ENCODE data around the gene PGBD5. TPM values are rescaled to one million over a fixed set of nuclear protein-coding genes. Genes with fewer than 3 reads are reported as not detected.

PGBD5 gene
- polyA plus RNA-seq, 4 donors = under 0.01 to 1.0 (median 0.48) TPM

- Histone ChIP-seq H3K27me3 (ENCODE audit: control insufficient read depth in 3 of 3, insufficient read depth in 3 of 3, low read length in 3 of 3) (no peaks in the 10 kb centered on the region), H3K4me3 (ENCODE audit: low read depth in 1 of 3, low read length in 3 of 3) (no peak overlapping the region), H3K9me3 (ENCODE audit: control insufficient read depth in 2 of 2, insufficient read depth in 1 of 2, low read depth in 1 of 2, low read length in 1 of 2) (no peaks in the 10 kb centered on the region), H3K36me3 (ENCODE audit: control insufficient read depth in 3 of 3, insufficient read depth in 2 of 3, low read depth in 1 of 3, low read length in 3 of 3) (no peaks in the 10 kb centered on the region), H3K27ac (ENCODE audit: low read depth in 1 of 3, low read length in 2 of 3) (no peak overlapping the region), H3K4me1 (ENCODE audit: control insufficient read depth in 3 of 3, insufficient read depth in 2 of 3, low read depth in 1 of 3, low read length in 2 of 3) (no peaks in the 10 kb centered on the region)
- WGBS, 3 donors = 73 to 88% (median 83%) methylated on average over 7 of the region's 7 CpGs
- FAIRE-seq = no peak
- DNase-seq = no peak
Measured at GRCh38 chr1:230366504-230366915, 59.6 kb downstream of the PGBD5 start.

- Histone ChIP-seq H3K9me3 (ENCODE audit: control insufficient read depth in 2 of 2, insufficient read depth in 1 of 2, low read depth in 1 of 2, low read length in 1 of 2) (no peaks in the 10 kb centered on the region), H3K4me1 (ENCODE audit: control insufficient read depth in 3 of 3, insufficient read depth in 2 of 3, low read depth in 1 of 3, low read length in 2 of 3) (no peaks in the 10 kb centered on the region), H3K27ac (ENCODE audit: low read depth in 1 of 3, low read length in 2 of 3) (no peak overlapping the region), H3K36me3 (ENCODE audit: control insufficient read depth in 3 of 3, insufficient read depth in 2 of 3, low read depth in 1 of 3, low read length in 3 of 3) (no peaks in the 10 kb centered on the region), H3K4me3 (ENCODE audit: low read depth in 1 of 3, low read length in 3 of 3) (no peak overlapping the region), H3K27me3 (ENCODE audit: control insufficient read depth in 3 of 3, insufficient read depth in 3 of 3, low read length in 3 of 3) (no peaks in the 10 kb centered on the region)
- no peak for FAIRE-seq
- 73 to 82% (median 77%) methylated on average over 3 of the region's 3 CpGs for WGBS, 3 donors
- no peak for DNase-seq
Measured at GRCh38 chr1:230365723-230366307, 60.3 kb downstream of the PGBD5 start.

- Histone ChIP-seq H3K36me3 (ENCODE audit: control insufficient read depth in 3 of 3, insufficient read depth in 2 of 3, low read depth in 1 of 3, low read length in 3 of 3) (no peaks in the 10 kb centered on the region), H3K9me3 (ENCODE audit: control insufficient read depth in 2 of 2, insufficient read depth in 1 of 2, low read depth in 1 of 2, low read length in 1 of 2) (no peaks in the 10 kb centered on the region), H3K27ac (ENCODE audit: low read depth in 1 of 3, low read length in 2 of 3) (no peak overlapping the region), H3K27me3 (ENCODE audit: control insufficient read depth in 3 of 3, insufficient read depth in 3 of 3, low read length in 3 of 3) (no peaks in the 10 kb centered on the region), H3K4me3 (ENCODE audit: low read depth in 1 of 3, low read length in 3 of 3) (no peak overlapping the region), H3K4me1 (ENCODE audit: control insufficient read depth in 3 of 3, insufficient read depth in 2 of 3, low read depth in 1 of 3, low read length in 2 of 3) (no peaks in the 10 kb centered on the region)
- FAIRE-seq (no peak), DNase-seq (no peak)
- 87 to 94% (median 88%) methylated on average over 8 of the region's 8 CpGs for WGBS, 3 donors
Measured at GRCh38 chr1:230362949-230363348, 63.2 kb downstream of the PGBD5 start.

- DNase-seq = no peak
- Histone ChIP-seq H3K9me3 (ENCODE audit: control insufficient read depth in 2 of 2, insufficient read depth in 1 of 2, low read depth in 1 of 2, low read length in 1 of 2) (no peaks in the 10 kb centered on the region), H3K27me3 (ENCODE audit: control insufficient read depth in 3 of 3, insufficient read depth in 3 of 3, low read length in 3 of 3) (no peaks in the 10 kb centered on the region), H3K36me3 (ENCODE audit: control insufficient read depth in 3 of 3, insufficient read depth in 2 of 3, low read depth in 1 of 3, low read length in 3 of 3) (no peaks in the 10 kb centered on the region), H3K27ac (ENCODE audit: low read depth in 1 of 3, low read length in 2 of 3) (no peak overlapping the region), H3K4me3 (ENCODE audit: low read depth in 1 of 3, low read length in 3 of 3) (no peak overlapping the region), H3K4me1 (ENCODE audit: control insufficient read depth in 3 of 3, insufficient read depth in 2 of 3, low read depth in 1 of 3, low read length in 2 of 3) (no peaks in the 10 kb centered on the region)
- 81 to 93% (median 90%) methylated on average over 10 of the region's 10 CpGs for WGBS, 3 donors
- FAIRE-seq = no peak
Measured at GRCh38 chr1:230361941-230362340, 64.2 kb downstream of the PGBD5 start.

- H3K27ac ChIP-seq (ENCODE audit: low read depth in 1 of 3, low read length in 2 of 3) = no peak overlapping the region
- no peaks in the 10 kb centered on the region for H3K4me1 ChIP-seq (ENCODE audit: control insufficient read depth in 3 of 3, insufficient read depth in 2 of 3, low read depth in 1 of 3, low read length in 2 of 3)
- WGBS, 3 donors = 68 to 81% (median 78%) methylated on average over 7 of the region's 7 CpGs
- no peaks in the 10 kb centered on the region for H3K9me3 ChIP-seq (ENCODE audit: control insufficient read depth in 2 of 2, insufficient read depth in 1 of 2, low read depth in 1 of 2, low read length in 1 of 2)
- no peak for FAIRE-seq
- no peak overlapping the region for H3K4me3 ChIP-seq (ENCODE audit: low read depth in 1 of 3, low read length in 3 of 3)
- no peaks in the 10 kb centered on the region for H3K27me3 ChIP-seq (ENCODE audit: control insufficient read depth in 3 of 3, insufficient read depth in 3 of 3, low read length in 3 of 3)
- no peaks in the 10 kb centered on the region for H3K36me3 ChIP-seq (ENCODE audit: control insufficient read depth in 3 of 3, insufficient read depth in 2 of 3, low read depth in 1 of 3, low read length in 3 of 3)
- no peak for DNase-seq
Measured at GRCh38 chr1:230359992-230360668, 66.0 kb downstream of the PGBD5 start.

GRCh38 chr1:230356869-230357794, 69.0 kb downstream of the PGBD5 start:
- no peak overlapping the region for H3K27ac ChIP-seq (ENCODE audit: low read depth in 1 of 3, low read length in 2 of 3)
- FAIRE-seq (no peak), DNase-seq (no peak)
- H3K4me3 ChIP-seq (ENCODE audit: low read depth in 1 of 3, low read length in 3 of 3) = no peak overlapping the region
- no peaks in the 10 kb centered on the region for H3K4me1 ChIP-seq (ENCODE audit: control insufficient read depth in 3 of 3, insufficient read depth in 2 of 3, low read depth in 1 of 3, low read length in 2 of 3)
- H3K36me3 ChIP-seq (ENCODE audit: control insufficient read depth in 3 of 3, insufficient read depth in 2 of 3, low read depth in 1 of 3, low read length in 3 of 3) = no peaks in the 10 kb centered on the region
- 86 to 89% (median 88%) methylated on average over 47 of the region's 47 CpGs for WGBS, 3 donors
- no peaks in the 10 kb centered on the region for H3K9me3 ChIP-seq (ENCODE audit: control insufficient read depth in 2 of 2, insufficient read depth in 1 of 2, low read depth in 1 of 2, low read length in 1 of 2)
- no peaks in the 10 kb centered on the region for H3K27me3 ChIP-seq (ENCODE audit: control insufficient read depth in 3 of 3, insufficient read depth in 3 of 3, low read length in 3 of 3)

GRCh38 chr1:230356190-230356589, 69.9 kb downstream of the PGBD5 start:
- DNase-seq = no peak
- no peaks in the 10 kb centered on the region for H3K36me3 ChIP-seq (ENCODE audit: control insufficient read depth in 3 of 3, insufficient read depth in 2 of 3, low read depth in 1 of 3, low read length in 3 of 3)
- H3K9me3 ChIP-seq (ENCODE audit: control insufficient read depth in 2 of 2, insufficient read depth in 1 of 2, low read depth in 1 of 2, low read length in 1 of 2) = no peaks in the 10 kb centered on the region
- H3K27me3 ChIP-seq (ENCODE audit: control insufficient read depth in 3 of 3, insufficient read depth in 3 of 3, low read length in 3 of 3) = no peaks in the 10 kb centered on the region
- WGBS, 3 donors = 71 to 91% (median 85%) methylated on average over 6 of the region's 6 CpGs
- H3K27ac ChIP-seq (ENCODE audit: low read depth in 1 of 3, low read length in 2 of 3) = no peak overlapping the region
- H3K4me3 ChIP-seq (ENCODE audit: low read depth in 1 of 3, low read length in 3 of 3) = no peak overlapping the region
- no peak for FAIRE-seq
- H3K4me1 ChIP-seq (ENCODE audit: control insufficient read depth in 3 of 3, insufficient read depth in 2 of 3, low read depth in 1 of 3, low read length in 2 of 3) = no peaks in the 10 kb centered on the region

GRCh38 chr1:230355594-230355993, 70.5 kb downstream of the PGBD5 start:
- no peak for FAIRE-seq
- H3K27ac ChIP-seq (ENCODE audit: low read depth in 1 of 3, low read length in 2 of 3) = no peak overlapping the region

More at GRCh38 chr1:230355594-230355993, 70.5 kb downstream of the PGBD5 start:
- WGBS, 3 donors = 71 to 88% (median 80%) methylated on average over 10 of the region's 10 CpGs
- Histone ChIP-seq H3K4me1 (ENCODE audit: control insufficient read depth in 3 of 3, insufficient read depth in 2 of 3, low read depth in 1 of 3, low read length in 2 of 3) (no peaks in the 10 kb centered on the region), H3K27me3 (ENCODE audit: control insufficient read depth in 3 of 3, insufficient read depth in 3 of 3, low read length in 3 of 3) (no peaks in the 10 kb centered on the region), H3K4me3 (ENCODE audit: low read depth in 1 of 3, low read length in 3 of 3) (no peak overlapping the region), H3K9me3 (ENCODE audit: control insufficient read depth in 2 of 2, insufficient read depth in 1 of 2, low read depth in 1 of 2, low read length in 1 of 2) (no peaks in the 10 kb centered on the region), H3K36me3 (ENCODE audit: control insufficient read depth in 3 of 3, insufficient read depth in 2 of 3, low read depth in 1 of 3, low read length in 3 of 3) (no peaks in the 10 kb centered on the region)
- DNase-seq = no peak

Measured in small intestine (tissue), 7 donors.